Activated T-helper 1 cell treated with Interleukin-2 at 50 U/mL for 16 hours (primary cell): ENCODE results near the gene THBS4.

Experiments
- DNase-seq: peaks from one replicate; pipeline ENCODE4 v3.0.0-alpha.2; 2020; ENCODE audit warnings: low read depth

Gene THBS4

DNA sequence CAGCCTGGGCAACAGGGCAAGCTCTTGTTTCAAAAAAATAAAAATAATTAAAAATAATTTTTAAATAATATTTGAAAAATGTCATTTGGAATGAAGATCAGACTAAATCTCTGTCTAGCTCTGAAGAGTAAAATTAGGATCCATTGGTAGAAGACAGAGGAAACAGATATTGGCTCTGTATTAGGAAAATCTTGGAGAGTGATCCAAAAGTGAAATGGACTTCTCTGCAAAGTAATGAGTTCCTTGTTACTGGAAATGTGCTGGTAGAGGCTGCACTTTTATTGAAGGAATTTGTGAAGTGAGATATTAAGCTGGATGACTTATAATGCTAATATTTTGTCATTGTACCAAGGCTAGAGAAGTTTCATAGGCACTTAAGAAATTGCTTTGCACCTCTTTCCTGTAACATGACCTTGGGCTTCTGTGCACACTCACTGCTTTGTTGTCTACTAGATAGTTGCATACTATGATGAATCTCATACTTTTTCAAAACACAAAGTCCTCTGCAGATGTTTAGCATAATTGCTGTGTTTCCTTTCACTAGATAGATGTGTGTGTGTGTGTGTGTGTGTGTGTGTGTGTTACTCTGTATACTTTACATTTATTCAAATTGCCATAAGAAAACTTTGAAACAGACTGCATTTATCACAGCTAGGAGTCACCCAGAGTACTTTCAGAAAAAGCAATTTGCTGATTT, 13.1 kb downstream of the THBS4 start:
- no peak for DNase-seq

DNA sequence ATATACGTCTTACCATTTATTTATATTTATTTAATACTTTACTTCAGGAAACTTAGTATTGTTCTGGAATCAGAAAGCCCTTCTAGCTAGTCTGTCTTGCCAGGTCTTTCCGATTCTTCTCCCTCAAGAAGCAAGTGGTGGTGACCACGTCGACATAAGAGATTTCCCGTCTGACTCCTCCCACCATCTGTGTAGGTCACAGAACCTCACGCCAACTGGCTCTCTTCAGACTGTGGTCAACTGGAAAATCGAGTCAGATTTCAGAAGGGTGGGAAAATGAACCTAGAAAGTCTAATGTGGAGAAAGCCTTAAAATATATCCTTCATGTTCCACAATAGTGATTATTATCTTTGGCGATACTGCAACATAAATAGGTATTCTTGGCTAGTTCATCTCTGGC, 17.3 kb downstream of the THBS4 start:
- no peak for DNase-seq

DNA sequence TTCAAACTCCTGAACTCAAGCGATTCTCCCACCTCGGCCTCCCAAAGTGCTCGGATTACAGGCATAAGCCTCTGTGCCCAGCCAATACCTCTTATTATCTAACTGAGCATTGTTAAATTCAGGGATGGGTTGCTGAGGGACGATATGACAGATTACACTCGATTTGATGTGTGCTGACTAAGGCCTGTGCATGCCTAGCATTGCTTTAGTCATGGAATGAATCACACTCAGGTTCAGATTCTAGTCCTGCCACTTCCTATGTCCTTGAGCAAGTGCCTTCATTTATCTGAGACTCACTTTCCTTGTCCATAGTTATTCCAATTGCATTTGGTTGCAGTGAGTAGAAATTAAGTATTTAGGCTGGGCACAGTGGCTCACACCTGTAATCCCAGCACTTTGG, 19.5 kb downstream of the THBS4 start:
- DNase-seq, result no peak

DNA sequence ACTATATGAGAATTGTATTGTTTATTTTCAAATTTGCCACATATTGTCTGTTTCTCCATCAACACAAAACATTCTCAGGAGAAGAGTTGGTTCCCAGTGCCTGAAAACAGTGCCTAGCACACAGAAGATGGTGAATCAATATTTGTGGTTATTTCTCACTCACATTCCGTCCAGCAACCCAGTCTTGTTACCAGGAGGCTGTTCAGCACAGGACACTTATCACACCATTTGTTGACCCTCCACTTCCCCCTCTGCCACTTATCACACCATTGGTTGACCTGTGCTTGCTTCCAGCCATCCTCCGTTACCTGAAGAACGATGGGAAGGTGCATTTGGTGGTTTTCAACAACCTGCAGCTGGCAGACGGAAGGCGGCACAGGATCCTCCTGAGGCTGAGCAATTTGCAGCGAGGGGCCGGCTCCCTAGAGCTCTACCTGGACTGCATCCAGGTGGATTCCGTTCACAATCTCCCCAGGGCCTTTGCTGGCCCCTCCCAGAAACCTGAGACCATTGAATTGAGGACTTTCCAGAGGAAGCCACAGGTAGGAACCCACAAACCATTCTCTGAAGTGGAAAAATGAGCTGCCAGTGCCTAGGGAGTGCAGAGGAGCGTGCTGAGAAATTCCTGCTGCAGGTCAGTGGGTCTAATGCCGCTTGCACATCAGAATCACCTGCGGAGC, 20.5 kb downstream of the THBS4 start:
- no peak for DNase-seq

DNA sequence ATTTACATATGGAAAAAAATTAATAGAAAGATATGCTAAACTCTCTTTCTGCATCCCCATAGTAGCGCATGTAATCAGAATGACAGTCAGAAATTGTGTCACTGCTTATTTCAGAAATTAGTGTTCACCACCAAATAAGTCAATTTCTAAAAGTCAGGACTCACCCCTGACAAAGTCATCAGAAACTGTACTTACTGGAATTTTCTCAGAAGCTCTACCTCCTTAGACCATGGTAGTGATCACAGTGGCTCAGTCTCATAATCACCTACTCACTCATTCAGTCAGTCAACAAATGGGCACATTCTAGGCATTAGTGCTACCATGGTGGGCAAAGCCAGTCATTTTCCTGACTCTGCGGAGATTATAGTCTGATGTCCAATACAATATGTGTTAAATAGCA, 22.0 kb downstream of the THBS4 start:
- DNase-seq, result no peak

DNA sequence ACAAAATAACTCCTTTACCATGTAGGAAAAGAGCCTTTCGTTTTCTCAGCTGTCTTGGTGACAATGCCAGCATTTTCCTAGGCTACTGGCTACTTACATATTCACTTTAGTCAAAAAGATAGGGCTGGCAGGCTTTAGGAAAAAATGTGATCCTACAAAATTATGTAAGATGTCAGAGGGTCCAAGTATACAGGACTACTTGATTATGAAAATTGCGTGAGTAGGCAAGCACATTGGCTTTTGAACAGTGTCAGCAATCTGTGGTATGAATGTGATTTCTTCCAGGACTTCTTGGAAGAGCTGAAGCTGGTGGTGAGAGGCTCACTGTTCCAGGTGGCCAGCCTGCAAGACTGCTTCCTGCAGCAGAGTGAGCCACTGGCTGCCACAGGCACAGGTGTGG, 22.8 kb downstream of the THBS4 start:
- DNase-seq, result no peak

DNA sequence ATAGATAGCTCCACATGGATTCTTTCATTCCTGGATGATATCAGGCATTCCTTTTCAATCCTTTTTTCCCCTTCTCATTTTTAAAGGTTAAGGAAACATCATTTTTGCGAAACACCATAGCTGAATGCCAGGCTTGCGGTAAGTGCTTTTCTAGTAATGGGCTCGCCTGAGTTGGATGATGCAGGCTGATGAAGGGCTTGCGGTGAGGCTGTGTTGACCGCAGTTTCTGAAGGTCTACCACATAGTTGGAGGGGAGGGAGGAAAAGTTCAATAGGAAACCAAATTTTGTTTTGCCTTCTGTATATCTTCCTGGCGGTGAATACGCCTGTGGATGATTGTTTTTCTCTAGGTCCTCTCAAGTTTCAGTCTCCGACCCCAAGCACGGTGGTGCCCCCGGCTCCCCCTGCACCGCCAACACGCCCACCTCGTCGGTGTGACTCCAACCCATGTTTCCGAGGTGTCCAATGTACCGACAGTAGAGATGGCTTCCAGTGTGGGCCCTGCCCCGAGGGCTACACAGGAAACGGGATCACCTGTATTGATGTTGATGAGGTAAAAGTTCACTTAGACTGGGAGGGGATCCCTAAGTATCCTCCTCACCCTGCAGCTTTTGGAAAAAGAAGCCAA, 24.3 kb downstream of the THBS4 start:
- DNase-seq, result no peak

DNA sequence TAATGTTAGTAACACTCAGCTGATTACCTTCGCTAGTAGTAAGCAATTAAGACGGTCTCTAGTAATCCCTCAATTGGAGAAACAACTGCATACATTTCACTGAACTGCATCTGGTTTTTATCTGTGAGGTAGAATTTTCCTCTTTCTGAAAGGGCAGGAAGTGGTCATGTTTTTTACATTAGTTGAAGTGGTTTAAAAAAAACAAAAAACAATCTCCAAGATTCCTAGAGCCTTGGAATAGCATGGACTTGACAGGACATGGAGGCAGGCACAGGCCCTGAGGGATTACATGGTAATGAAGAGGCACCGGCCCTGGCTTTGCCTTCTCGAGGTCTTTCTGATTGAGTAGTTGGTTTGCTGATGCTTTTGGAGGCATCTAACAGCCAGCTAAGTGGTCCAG, 25.8 kb downstream of the THBS4 start:
- DNase-seq, result no peak

DNA sequence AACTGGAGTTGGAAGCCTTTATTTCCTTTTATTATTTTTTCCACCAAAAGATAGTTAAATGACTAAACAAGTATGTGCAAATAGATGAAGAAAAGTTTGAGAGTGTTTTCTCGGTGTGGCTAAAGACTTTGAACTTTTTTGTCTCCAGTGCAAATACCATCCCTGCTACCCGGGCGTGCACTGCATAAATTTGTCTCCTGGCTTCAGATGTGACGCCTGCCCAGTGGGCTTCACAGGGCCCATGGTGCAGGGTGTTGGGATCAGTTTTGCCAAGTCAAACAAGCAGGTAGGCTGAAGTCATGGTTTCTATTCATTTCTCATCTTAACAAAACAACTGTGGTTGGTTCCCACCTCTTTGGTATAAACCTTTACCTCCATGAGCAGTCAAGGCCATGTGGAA, 26.4 kb downstream of the THBS4 start:
- DNase-seq, result no peak

DNA sequence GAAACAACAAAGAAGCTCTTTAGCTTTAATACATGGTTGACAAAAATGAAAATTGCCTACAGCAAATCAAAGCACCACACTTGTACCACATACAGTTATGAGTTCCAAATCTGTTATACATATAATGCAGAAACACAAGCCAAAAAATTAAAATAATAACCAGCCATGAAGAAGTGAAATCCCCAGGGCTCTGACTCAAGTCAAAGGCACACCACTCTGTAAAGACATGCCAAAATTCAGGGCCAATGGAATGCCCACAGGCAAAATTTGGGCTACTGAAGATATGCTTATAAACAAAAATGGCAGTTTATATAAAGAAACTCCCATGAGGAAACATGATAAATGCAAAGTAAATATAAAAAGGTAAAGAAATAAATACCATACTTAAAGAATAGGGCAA, 29.0 kb downstream of the THBS4 start:
- DNase-seq, result no peak

DNA sequence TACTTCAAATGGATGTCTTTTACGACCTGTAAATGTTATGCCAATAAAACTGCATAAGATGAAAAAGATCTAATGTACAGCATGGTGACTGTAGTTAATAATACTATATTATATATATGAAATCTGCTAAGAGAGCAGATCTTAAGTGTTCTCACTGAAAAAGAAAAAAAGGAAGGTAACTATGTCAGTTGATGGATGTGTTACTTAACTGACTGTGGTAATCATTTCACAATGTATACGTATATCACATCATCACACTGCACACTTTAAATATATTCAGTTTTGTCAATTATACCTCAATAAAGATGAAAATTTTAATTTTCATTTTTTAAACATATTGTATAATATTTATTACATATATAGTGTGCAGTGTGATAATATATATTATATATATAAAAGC, 31.9 kb downstream of the THBS4 start:
- DNase-seq, result no peak

DNA sequence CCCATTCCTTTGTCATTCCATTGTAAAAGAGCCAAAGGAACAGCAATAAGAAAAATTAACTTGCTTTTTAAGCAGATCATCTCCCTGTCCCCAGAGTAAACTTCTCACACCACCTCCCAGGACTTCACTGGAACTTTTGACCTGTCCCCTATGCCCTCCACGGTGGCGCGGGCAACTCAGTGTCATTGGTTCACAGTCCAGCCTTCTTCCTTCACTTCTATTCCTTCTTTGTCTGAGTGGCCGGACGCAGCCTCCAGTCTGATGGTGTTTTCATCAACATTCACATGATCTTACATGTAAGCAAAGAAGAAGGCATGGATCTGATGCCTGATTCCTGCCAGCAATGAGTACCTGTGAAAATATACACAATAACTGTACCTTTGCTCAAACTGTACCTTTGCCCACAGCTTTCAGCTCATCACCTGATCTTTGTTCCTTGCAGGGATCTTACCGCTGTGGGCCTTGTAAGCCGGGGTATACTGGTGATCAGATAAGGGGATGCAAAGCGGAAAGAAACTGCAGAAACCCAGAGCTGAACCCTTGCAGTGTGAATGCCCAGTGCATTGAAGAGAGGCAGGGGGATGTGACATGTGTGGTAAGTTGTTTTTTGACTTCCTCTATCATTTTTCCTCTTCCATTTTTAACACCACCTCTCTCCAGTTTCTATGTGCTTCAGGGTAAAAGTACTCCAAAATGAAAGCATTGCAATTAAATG, 32.5 kb downstream of the THBS4 start:
- DNase-seq, result no peak

DNA sequence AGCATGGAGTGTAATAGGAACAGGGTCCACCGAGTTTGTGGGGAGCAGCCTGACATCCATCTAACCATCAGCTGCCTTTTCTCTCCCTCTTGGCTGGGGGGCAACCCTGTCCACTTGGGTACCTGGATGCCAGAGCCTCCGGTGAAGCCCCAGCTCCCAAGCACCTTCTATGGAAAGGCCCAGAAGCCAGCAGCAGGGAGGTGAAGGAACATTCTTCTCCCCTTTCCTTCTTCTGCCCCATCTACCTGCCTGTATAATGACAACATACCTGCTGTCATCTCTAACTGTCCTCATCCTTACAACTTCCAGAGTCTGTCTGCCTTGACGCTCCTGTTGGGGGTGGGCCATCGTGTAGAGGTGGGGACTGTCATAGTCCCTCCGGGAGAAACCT, 33.1 kb downstream of the THBS4 start:
- DNase-seq, result no peak

DNA sequence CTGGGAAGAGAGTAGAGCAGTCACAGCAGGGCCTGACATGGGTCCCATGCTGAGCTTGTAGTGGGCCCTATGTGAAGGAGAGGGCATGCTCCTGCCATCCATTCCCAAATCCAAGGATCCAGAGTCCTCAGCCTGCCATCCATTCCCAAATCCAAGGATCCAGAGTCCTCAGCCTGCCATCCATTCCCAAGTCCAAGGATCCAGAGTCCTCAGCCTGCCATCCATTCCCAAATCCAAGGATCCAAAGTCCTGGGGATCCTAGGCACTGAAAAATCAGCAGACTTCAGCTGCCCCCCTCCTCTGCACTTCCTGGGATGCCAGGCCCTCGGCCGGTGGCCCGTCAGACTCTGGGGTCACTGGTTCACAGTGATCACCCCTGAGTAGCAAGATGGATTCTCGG, 33.6 kb downstream of the THBS4 start:
- DNase-seq, result no peak

DNA sequence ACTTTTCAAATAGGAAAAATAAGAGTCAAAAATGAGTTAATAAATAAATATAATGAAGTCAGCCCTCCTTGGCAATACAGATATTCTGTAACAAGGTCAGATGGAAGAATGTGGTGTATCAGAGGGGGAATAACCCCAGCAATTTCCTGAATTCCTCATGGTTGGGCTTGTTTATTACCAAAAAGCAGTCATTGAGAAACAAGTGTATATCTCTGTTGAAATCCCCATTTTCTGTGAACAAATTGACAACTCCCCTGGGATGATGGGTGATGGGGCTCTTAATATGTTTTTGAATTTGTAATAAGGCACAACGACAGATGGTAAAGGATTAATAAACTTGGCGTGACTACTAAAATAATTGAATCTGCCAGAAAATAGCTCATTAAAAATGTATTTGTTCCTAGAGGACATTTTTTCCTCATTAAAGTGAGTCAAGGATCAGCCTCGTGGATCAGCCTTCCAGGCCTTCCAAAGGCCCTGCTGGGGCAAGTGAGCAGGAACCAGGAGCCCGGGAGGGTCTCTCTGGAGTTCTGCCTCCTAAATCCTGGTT, 34.2 kb downstream of the THBS4 start:
- no peak for DNase-seq

DNA sequence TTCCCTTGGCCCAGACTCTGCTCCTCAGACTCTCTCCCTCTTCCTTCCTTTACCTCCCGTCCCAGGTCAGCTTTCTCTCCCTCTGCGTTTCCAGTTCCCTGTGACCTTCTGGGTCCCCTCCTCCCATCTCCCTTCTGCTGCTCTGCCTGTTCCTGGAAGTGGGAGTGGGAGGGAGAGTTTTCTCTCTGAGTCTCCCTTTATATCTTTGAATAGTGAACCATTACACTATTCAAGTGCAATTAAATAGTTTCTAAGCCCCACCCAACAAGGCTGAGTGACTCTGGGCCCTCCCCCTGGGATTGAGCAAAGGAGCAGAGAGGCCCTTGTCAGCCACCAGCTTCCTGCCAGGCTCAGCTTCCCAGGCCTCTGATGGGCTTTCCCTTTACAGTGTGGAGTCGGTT, 34.8 kb downstream of the THBS4 start:
- DNase-seq, result no peak

DNA sequence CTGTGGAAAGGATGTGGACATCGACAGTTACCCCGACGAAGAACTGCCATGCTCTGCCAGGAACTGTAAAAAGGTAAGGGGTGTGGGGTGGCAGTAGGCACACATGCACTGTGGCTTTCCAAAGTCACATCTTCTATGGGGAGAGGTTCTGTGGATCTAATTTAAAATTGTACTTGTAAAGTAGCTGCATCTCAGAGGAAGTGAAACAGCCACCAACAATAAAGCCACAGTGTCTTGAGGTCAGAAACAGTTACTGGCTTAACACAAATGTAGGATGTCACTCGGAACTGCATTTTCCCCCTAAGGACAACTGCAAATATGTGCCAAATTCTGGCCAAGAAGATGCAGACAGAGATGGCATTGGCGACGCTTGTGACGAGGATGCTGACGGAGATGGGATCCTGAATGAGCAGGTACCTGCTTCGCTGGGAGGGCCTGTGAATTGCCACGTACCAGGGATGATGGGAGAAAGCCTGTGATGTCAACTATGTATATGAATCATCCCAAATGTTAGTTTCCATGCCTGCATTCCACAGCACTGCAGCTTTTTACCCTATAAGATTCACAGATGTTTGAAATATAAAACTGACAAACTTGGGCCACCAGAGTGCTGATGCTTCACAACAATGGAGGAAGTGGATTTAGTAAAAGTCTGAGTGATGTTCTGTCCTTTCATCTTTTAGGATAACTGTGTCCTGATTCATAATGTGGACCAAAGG, 35.3 kb downstream of the THBS4 start:
- no peak for DNase-seq

DNA sequence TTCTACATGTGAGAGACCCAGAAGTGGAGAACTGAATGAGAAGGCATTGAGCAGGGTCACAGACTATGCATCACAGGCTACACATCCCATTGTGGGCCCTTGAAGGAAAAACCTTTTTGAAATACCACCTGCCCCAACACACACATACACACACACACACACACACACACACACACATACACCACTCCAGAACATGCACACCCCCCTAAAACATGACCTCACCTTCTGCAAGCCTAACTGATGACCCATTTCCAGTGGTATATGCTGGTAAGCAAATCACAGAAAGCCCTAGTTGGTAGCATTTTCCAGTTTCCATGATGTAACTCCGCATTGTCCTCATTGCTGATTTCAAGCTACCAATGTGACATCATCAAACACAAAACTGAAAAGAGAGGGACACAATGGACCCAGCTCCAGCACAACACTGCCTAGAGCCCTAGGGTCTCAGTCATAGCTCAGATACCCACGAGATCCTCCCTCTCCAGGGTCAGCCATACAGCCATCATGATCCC, 36.4 kb downstream of the THBS4 start:
- no peak for DNase-seq

DNA sequence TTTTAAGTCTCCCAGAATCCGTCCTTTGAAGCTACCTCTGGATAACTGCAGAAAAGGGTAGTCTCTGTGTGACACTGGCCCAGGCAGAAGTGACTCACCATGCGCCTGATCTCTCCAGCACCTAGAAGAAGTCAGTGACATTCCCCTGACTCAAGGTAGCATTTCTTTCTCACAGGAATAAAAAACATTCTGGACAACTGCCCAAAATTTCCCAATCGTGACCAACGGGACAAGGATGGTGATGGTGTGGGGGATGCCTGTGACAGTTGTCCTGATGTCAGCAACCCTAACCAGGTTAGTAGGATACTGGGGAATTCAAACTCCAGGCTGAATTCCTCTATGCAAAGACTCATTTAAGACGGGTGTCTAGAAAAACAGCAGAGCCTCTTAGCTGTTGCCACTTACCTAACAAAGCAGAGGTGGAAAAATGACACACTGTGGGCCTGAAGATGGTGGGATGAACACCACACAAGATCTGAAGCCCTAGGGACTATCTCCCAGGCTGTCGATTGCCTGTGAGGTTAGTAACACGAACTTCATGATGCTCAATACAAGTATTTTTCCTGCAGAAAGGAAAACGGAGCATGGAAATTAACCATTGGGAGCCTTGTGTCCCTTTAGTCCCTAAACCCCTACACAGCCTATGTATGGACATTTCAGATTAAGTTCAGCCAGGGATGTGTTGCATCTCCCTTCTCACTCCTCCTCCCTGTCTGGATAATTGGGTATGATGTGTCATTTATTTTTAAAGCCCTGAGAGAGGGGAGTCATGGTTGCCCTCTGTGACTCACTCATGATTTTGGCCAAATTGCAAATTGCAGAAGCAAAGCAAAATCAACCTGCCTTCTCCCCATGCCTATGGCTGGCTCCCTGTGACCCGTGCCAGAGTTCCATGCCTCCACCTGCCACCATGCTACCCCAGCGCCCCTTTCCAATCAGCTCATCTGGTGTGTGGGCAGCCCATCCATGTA, 37.2 kb downstream of the THBS4 start:
- no peak for DNase-seq
